IPS-20b (cell line): Measurements from ENCODE around the gene CDH24.
"Not testable (repeated sequence)": the region's sequence is repeated elsewhere in the genome, so short reads cannot be mapped to it uniquely, and the experiment has no call there.

Experiments
- H3K27ac ChIP-seq: one replicate; pipeline ENCODE4 v1.5.1; 2013; ENCODE audit warnings: low read length
- H3K27me3 ChIP-seq: 2 replicates; pipeline ENCODE4 v1.6.1; 2013; ENCODE audit warnings: mild to moderate bottlenecking, low read length, inconsistent platforms; ENCODE audit not compliant: insufficient read depth
- H3K36me3 ChIP-seq: 2 replicates; pipeline ENCODE4 v1.6.1; 2013; ENCODE audit warnings: low read depth, mild to moderate bottlenecking, inconsistent platforms, low read length, moderate library complexity; ENCODE audit not compliant: insufficient read depth
- H3K4me1 ChIP-seq: 2 replicates; pipeline ENCODE4 v1.6.1; 2013; ENCODE audit warnings: mild to moderate bottlenecking, control low read depth, inconsistent platforms, low read length, moderate library complexity; ENCODE audit not compliant: insufficient read depth
- H3K4me3 ChIP-seq: 2 replicates; pipeline ENCODE4 v1.5.1; 2013; ENCODE audit warnings: mild to moderate bottlenecking, low read length, inconsistent platforms
- H3K9ac ChIP-seq: 2 replicates; pipeline ENCODE4 v1.6.1; 2013; ENCODE audit warnings: low read depth, mild to moderate bottlenecking, inconsistent platforms, low read length, moderate library complexity
- H3K9me3 ChIP-seq: 2 replicates; pipeline ENCODE4 v1.6.1; 2013; ENCODE audit warnings: mild to moderate bottlenecking, low read depth, low read length, inconsistent platforms; ENCODE audit not compliant: insufficient read depth

The CDH24 gene

DNA sequence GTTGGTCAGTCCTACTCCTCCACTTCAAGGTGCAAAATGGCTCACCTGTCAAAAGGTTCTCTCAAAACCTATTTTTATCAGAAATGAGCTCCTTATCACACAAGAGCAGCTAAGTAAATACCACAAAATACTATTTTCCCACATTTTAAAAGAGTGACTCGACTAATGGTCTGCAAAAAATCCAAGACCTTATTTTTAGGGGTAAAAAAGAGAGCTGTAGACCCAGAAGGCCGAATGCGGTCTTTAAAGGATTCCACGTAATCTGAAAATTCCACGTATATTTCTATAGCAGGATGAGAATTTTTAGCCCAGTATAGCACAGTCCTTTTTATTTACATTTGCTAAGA is 51.2 kb downstream of the CDH24 start:
- H3K9ac ChIP-seq = peak overlapping the region; percentile 96
- no peaks in the 10 kb centered on the region for H3K36me3 ChIP-seq
- peaks cover 13% of the 10 kb centered on the region; the same call in 1 of the 2 replicates for H3K4me1 ChIP-seq
- H3K4me3 ChIP-seq = peak overlapping the region; percentile 88
- H3K9me3 ChIP-seq = no peaks in the 10 kb centered on the region
- no peaks in the 10 kb centered on the region for H3K27me3 ChIP-seq
- H3K27ac ChIP-seq = peak overlapping the region; percentile 80

DNA sequence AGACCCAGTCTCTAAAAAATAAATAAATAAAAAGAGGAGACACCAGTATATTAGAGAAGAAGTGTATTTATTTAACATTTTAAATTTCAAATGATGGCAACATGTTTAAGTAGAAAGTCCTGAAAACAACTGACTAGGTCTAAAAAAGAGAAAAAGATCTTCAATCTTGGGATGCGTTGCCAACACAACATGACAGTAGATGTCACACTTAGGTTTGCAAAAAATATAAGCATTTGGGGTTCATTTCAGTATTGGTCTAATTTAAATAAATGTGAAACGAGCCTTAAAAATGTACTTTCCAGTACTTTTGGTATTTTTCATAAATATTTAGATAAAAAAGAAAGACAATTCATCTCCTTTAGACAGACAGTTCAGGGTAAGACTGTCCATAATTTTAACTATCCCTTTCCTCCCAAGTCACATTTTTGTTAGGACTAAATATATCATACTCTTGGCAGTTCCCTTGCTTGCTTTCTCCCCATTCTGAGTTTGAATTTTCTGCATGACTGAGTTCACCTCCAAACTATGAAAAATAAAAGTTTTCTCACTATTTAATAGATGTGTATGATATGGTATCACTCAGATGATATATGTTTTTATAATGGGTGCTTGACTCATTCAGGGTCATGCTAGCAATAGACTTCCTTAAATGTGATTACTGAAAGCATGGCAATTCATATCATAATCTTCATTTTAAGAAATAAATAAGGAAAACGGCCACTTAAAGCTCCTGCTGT is 51.7 kb downstream of the CDH24 start:
- H3K36me3 ChIP-seq = no peaks in the 10 kb centered on the region
- H3K27me3 ChIP-seq = no peaks in the 10 kb centered on the region
- H3K4me1 ChIP-seq = peaks cover 13% of the 10 kb centered on the region; the same call in 1 of the 2 replicates
- peak overlapping the region; percentile 96; the same call in 1 of the 2 replicates for H3K9ac ChIP-seq
- H3K9me3 ChIP-seq = no peaks in the 10 kb centered on the region
- peak overlapping the region; percentile 88; the same call in 1 of the 2 replicates for H3K4me3 ChIP-seq
- H3K27ac ChIP-seq = no peak overlapping the region

DNA sequence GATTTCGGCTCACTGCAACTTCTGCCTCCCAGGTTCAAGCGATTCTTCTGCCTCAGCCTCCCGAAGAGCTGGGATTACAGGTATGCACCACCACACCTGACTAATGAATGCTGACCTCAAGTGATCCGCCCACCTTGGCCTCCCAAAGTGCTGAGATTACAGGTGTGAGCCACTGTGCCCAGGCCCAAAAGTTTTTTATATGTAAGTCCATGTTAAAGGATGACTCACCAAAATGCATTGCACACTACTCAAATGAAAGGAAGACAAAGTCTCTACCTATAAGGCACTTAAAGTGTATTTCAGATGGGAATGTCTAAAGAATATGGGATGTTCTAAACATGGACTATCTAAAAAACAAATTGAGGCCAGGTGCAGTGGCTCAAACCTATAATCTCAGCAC is 53.0 kb downstream of the CDH24 start:
- not testable (repeated sequence) for H3K36me3 ChIP-seq, H3K27me3 ChIP-seq, H3K9ac ChIP-seq, H3K4me3 ChIP-seq, H3K9me3 ChIP-seq, H3K27ac ChIP-seq
- H3K4me1 ChIP-seq = peaks cover 10% of the 10 kb centered on the region; the same call in 1 of the 2 replicates

DNA sequence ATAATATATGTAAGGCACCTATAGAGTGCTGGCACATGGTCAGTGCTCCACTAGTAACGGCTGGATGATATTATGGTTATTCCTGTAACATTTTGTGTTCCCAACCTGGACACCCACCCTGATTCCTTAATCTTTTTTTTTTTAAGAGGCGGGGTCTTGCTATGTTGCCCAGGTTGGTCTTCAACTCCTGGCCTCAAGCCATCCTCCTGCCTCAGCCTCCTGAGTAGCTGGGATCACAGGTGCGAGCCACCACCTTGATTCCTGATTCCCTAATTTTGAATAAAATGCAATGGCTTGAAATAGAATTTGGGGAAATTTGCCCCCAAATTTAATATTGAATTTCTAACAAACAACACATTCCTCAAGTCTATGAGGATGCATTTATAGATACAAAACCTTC is 54.7 kb downstream of the CDH24 start:
- H3K9me3 ChIP-seq = no peaks in the 10 kb centered on the region

DNA sequence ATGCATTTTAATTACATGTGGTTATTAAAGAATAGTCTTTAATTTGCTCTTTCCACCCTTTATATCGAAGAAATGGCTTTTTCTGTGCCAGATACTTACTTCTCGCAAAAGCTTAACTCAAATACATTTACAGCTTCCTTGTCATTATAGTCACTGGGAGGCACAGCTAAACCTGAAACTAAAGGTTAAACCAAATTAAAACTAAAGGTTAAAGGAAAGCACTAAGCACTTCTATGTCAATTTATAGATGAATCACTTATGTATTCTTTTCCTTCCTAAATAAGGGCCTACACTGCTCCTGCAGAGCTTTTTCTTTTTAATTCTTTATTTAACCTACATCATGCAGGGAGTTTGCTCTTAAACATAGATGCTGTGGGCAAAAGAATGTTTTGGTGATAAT is 56.5 kb downstream of the CDH24 start:
- no peak overlapping the region for H3K27ac ChIP-seq
- no peak overlapping the region for H3K4me3 ChIP-seq
- H3K4me1 ChIP-seq = peaks cover under 1% of the 10 kb centered on the region; the same call in 1 of the 2 replicates
- H3K9ac ChIP-seq = no peak overlapping the region
- no peaks in the 10 kb centered on the region for H3K36me3 ChIP-seq
- H3K27me3 ChIP-seq = no peaks in the 10 kb centered on the region
- H3K9me3 ChIP-seq = no peaks in the 10 kb centered on the region

More for the DNA sequence above, 54.7 kb downstream of the CDH24 start:
- Histone ChIP-seq H3K9ac (no peak overlapping the region), H3K27me3 (no peaks in the 10 kb centered on the region), H3K4me1 (peaks cover 10% of the 10 kb centered on the region; the same call in 1 of the 2 replicates), H3K4me3 (no peak overlapping the region), H3K27ac (no peak overlapping the region), H3K36me3 (no peaks in the 10 kb centered on the region)

DNA sequence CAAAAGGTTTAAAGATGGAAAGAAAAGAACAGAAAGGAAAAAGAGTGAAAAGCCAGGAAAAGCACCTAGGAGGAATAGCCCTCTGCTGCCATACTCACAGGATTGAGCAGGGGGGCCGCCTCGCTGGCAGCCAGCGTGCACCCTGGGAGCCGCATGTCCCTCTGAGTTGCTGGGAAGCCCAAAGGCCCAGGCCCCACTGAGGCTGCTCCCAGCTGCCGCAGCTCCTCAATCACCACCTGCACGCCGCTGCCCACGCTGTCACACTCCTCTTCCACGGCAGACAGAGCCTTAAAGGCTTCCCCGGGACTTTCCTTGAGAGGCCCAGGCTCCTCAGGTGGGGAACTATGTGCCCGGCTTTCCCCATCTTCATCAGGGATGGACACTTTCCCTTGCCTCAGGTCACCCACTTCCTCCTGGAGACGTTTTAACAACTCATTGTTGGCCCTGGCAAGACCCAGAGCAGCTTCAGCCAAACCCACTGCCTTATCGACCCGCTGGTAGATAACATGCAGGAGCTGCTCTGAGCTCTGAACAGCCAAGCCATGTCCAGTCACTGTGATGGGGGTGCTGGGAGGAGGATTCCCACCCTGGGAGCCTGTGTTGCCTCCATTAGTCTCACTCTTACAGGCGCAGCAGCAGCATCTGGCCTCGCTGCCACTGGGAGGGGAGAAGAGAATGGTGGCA is 58.8 kb downstream of the CDH24 start:
- Histone ChIP-seq H3K36me3 (no peaks in the 10 kb centered on the region), H3K9ac (no peak overlapping the region), H3K4me3 (no peak overlapping the region), H3K9me3 (no peaks in the 10 kb centered on the region), H3K27me3 (no peaks in the 10 kb centered on the region), H3K27ac (no peak overlapping the region), H3K4me1 (0 out of 2 replicates have a peak, but pooled peaks cover 5% of the 10 kb centered on the region)

DNA sequence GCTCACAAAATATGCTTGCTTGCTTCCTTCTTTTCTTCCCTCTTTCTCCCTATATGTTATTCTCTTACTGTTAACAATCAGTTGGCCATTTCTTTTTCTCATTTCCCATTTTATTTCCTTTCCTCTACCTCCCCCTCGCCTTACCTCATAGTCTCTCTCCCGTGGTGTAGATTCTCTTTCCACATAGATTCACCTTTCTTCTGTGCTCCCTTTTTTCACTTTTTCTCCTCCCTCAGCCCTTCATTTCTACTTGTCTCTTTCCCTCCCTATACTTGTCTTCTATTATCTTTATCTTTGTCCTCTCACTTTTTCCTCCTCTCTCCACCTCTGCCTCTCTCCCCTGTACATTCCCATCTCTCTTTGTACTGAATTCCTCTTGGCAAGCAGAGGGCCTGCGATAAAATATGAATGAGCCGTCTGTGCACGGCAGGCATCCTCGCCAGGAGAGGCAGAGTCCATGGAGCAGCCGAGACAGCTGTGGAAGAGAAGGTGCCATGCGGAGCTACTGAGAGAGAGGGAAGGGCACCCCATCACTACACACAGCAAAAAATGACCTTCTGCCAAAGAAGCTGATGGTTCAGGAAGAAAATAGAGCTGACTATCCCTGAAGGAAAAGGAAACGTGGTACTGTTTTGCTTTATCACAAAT is 59.5 kb downstream of the CDH24 start:
- Histone ChIP-seq H3K4me1 (0 out of 2 replicates have a peak, but pooled peaks cover 5% of the 10 kb centered on the region), H3K9me3 (no peaks in the 10 kb centered on the region), H3K9ac (no peak overlapping the region), H3K27me3 (no peaks in the 10 kb centered on the region), H3K36me3 (no peaks in the 10 kb centered on the region), H3K27ac (no peak overlapping the region), H3K4me3 (no peak overlapping the region)
